HG02884 (cell line): ENCODE data around the gene ZNF22.

ENCODE experiments used
- ATAC-seq: cut with Tn5 transposase; IDR thresholded peaks from one replicate; pipeline ENCODE4 v1.9.1; 2021; ENCODE audit warnings: mild to moderate bottlenecking, moderate library complexity; ENCODE audit not compliant: unreplicated experiment

The ZNF22 gene

DNA sequence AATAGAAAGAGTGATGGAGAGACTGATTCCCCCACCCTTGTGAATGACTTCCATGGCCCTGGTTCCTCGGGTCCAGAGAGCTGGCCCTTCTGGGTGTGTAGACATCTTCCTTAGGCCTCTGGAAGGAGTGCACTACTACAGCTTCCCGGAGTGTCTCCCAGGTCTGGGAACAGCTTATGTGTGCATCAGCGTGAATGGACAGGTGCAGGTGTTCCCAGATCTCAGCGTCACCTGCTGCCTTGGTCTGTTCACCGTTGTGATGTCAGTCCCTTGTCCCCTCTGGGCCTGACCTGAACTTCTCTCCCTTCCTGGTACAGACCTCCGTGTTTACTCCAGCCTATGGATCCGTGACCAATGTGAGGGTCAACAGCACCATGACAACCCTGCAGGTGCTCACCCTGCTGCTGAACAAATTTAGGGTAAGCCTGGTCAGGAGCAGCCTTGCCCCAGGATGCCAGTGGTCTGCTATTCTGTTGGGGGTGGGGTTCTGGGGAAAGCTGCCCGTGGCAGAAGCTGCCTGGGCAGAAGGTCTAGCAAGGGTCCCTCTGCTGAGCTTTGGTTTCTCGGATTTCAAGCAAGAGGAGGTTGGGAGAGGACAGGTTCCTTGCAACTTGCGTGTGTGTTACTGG lies 11.7 kb upstream of the ZNF22 start:
- no peak for ATAC-seq

DNA sequence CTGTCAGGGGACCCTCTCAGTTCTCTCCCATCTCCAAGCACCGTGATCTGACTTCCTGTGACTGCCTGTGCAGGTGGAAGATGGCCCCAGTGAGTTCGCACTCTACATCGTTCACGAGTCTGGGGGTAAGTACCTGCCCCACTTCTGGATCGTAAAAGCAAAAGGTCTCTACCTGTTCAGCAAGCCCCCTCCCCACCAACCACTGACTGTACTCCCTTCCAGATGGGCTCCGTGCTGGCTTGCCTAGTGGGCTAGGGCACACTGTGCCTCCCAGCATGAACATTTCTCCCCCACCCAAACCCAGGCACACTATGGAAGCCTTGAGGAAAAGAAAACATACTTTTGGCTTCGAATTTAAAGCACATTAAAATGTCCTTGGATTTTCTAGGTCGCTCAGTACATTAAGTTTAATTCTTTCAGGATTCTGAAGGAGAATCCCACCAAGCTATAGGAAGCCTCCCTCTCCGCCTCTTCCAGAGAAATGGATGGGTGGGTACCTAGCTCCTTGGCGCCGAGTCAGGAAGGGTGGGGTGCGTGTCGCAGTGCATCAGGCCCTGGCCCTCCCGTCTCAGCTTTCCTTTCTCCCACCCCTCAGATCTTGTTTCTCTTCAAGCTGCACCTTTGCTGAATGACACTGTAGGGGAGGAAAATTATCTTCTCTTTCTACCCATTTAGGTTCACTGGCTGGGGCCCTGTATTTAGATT lies 11.0 kb upstream of the ZNF22 start:
- no peak for ATAC-seq

GRCh38 chr10:44990302-44990655 lies 10.4 kb upstream of the ZNF22 start:
- no peak for ATAC-seq

- ATAC-seq = no peak
These were observed 9.8 kb upstream of the ZNF22 start for GRCh38 chr10:44990965-44991364.

- ATAC-seq = no peak
These were observed 9.2 kb upstream of the ZNF22 start for GRCh38 chr10:44991571-44991970.

DNA sequence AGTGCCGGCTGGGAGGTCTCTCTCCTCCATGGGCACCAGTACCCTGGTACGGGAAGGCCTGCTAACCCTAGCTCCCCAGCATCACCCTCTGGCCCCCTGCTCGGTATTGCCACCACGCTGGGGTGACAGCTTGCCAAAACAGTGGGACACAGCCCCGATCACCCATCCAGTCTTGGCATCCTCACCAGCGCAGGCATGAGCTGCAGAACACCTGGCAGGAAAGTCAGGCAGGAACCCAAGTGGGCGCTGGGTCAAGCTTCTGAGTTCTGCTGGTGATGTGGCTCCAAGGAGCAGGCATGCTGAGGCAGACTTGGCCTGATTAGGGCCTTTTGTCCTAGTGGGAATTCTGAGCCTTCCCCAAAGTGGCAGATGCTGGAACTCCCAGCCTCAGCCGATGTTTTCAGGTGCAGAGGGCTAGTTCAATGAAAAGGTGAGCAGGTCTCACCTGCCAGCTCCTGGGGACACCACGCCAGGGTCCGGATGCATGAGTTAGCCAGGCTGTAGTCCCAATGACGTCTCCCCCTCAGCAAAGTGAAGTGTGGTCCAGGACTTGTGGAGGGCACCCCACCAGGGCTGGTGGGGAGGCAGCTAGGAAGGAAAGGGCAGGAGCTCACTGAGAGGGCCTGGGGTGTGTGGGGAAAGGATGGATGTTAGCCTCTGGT lies 8.5 kb upstream of the ZNF22 start:
- no peak for ATAC-seq

DNA sequence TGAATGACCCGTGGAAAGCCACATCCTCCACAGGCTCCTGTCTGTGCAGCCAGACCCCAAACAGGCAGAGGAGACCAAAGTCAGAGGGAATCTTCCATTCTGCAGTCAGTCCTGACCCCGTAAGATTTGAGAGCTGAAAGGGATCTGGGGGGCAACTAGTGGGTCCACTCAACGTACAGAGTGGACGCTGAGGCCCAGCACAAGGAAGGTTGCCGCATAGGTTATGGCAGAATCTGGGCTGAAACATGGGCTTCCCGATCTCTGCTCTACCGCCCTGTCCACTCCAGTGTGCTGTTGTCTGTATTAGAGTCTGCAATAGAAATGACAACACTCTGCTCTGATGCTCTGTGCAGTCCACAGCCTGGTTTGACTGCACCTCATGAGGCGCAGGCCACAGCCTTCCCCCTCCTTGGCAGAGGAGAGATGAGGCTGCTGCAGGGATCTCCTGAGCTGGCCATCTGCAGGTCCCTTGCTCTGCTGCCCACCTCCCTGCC lies 7.9 kb upstream of the ZNF22 start:
- ATAC-seq = no peak

DNA sequence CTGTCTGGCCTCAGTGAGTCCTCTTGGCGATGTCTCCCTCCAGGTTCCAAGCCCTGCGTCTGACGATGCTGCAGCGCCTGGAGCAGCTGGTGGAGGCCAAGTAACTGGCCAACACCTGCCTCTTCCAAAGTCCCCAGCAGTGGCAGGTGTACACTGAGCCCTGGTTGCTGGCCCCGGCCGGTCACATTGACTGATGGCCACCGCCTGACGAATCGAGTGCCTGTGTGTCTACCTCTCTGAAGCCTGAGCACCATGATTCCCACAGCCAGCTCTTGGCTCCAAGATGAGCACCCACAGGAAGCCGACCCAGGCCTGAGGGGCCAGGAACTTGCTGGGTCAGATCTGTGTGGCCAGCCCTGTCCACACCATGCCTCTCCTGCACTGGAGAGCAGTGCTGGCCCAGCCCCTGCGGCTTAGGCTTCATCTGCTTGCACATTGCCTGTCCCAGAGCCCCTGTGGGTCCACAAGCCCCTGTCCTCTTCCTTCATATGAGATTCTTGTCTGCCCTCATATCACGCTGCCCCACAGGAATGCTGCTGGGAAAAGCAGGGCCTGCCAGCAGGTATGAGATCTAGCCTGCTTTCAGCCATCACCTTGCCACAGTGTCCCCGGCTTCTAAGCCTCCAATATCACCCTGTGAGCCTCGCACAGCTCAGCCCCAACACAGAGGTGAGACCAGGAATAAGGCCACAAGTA lies 7.3 kb upstream of the ZNF22 start:
- no peak for ATAC-seq

GRCh38 chr10:44993922-44994751 lies 6.6 kb upstream of the ZNF22 start:
- no peak for ATAC-seq

GRCh38 chr10:44994752-44995530 lies 5.8 kb upstream of the ZNF22 start:
- no peak for ATAC-seq

GRCh38 chr10:44995581-44995913 lies 5.2 kb upstream of the ZNF22 start:
- no peak for ATAC-seq

DNA sequence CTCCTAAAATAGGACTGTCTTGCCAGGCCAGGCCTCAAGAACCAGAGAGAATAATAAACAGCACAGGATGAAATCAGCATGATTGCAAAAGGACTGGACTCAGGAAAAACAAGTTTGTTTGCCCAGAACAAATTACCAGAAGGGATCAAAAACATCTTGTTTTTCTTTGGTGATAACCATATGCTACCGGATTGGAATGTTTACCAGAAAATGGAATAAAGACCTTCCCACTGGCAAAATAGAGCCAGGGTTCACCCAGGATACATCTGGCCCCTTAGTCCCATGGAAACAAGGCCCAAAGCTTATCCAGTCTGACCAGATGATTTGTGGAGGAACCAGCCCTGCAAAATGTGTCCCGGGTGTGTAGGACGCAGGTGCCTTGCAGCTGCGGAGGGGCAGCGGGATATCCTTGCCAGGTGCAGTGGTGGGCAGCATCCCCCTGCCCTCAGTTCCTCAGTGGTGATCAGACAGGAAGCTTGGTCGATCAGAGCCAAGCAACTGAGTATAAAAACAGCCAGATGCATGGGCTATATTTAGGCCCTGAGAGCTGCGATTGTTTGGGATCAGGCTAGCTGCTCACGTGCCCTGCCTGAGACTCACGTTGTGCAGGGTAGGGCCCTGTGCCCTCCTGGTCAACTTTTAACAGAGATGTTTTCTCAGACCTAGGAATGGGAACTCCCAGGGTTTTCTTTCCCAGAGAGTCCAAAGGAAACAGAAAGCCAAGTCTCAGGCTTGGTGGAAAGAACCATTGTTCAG lies 4.6 kb upstream of the ZNF22 start:
- no peak for ATAC-seq

- no peak for ATAC-seq
These were observed 3.5 kb upstream of the ZNF22 start for GRCh38 chr10:44997105-44997748.

DNA sequence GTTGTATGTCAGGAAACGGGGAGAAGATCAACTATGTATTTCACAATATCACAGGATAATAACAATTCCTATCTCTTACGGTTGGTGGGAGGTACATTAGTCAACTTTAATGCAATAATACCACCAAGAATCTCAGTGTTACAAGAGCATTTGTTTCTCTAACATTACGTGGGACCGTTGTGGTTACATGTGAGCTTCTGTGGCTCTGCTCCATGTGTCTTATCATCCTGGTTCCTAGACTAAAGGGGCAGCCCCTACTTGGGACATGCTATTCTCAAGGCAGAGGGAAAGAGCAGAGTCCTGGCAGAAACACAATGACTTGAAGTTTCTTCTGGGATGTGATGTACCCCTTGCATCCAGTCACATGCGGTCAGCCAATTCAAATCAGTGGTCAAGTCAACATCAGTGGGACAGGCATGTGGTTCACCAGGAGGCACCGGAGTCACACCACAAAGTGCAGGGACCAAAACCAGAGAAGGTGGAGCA lies 2.5 kb upstream of the ZNF22 start:
- no peak for ATAC-seq

GRCh38 chr10:45000138-45000751 lies 478 bp upstream of the ZNF22 start:
- ATAC-seq = no peak

- peak; percentile 75 for ATAC-seq
These were observed 842 bp downstream of the ZNF22 start for GRCh38 chr10:45001381-45002148.

- no peak for ATAC-seq
These were observed 2.8 kb downstream of the ZNF22 start for GRCh38 chr10:45003432-45004000.
